ENCODE results near the gene CAGE1. TPM values are rescaled to one million over a fixed set of nuclear protein-coding genes. Genes with fewer than 3 reads are reported as not detected.

The CAGE1 gene
- total and polyA plus RNA-seq, 2 experiments from 2014 or later, result 0.07 TPM; not detected in 1

- Histone ChIP-seq H2AFZ (no peak overlapping the region), H3K27ac (ENCODE audit: low read depth) (no peak overlapping the region), H3K4me2 (no peak overlapping the region), H3K27me3 (ENCODE audit: insufficient read depth) (no peaks in the 10 kb centered on the region), H4K20me1 (replicated peaks; ENCODE audit: insufficient read depth) (peaks cover 5% of the 10 kb centered on the region), H3K36me3 (ENCODE audit: insufficient read depth) (peaks cover 62% of the 10 kb centered on the region), H3K4me1 (ENCODE audit: insufficient read depth) (no peaks in the 10 kb centered on the region), H3K9me2 (ENCODE audit: insufficient read depth) (no peaks in the 10 kb centered on the region), H3K4me3 (no peak overlapping the region), H3K79me2 (replicated peaks; ENCODE audit: insufficient read depth) (no peaks in the 10 kb centered on the region), H3F3A (replicated peaks; ENCODE audit: low read depth) (no peaks in the 10 kb centered on the region)
- H3K4me1 Mint-ChIP-seq, result no peaks in the 10 kb centered on the region
- ATAC-seq, result no peak
- no peak overlapping the region for H3K4me3 Mint-ChIP-seq
- TF ChIP-seq POLR2AphosphoS5 (IDR thresholded peaks at IDR 0.05; ENCODE audit: low read depth) (no peak), CTCF (conservative IDR thresholded peaks at IDR 0.05; ENCODE audit: low read depth in 2 of 2) (no peak), ZNF114 (CRISPR knock-in tag; IDR thresholded peaks at IDR 0.05) (no peak), JUNB (IDR thresholded peaks at IDR 0.05; ENCODE audit: unreplicated experiment) (no peak), EZH2 (IDR thresholded peaks at IDR 0.05; ENCODE audit: low read depth, unreplicated experiment) (no peak), REST (IDR thresholded peaks at IDR 0.05; ENCODE audit: unreplicated experiment) (no peak), STAT1 (IDR thresholded peaks at IDR 0.05; ENCODE audit: unreplicated experiment) (no peak), EZH2phosphoT487 (IDR thresholded peaks at IDR 0.05; ENCODE audit: unreplicated experiment) (no peak), ZNF462 (CRISPR knock-in tag; IDR thresholded peaks at IDR 0.05) (no peak), CREB1 (CRISPR knock-in tag; IDR thresholded peaks at IDR 0.05; ENCODE audit: low read depth) (no peak), ETS1 (IDR thresholded peaks at IDR 0.05) (no peak), NANOG (IDR thresholded peaks at IDR 0.05; ENCODE audit: borderline replicate concordance) (no peak), ZNF331 (CRISPR knock-in tag; IDR thresholded peaks at IDR 0.05; ENCODE audit: low read depth) (no peak)
- H3K27me3 Mint-ChIP-seq (ENCODE audit: insufficient read depth, low read depth, poor library complexity), result no peaks in the 10 kb centered on the region
- H3K9me3 Mint-ChIP-seq, result no peaks in the 10 kb centered on the region
- H3K27ac Mint-ChIP-seq, result no peak overlapping the region
- H3K36me3 Mint-ChIP-seq (ENCODE audit: low read depth), result peaks cover 72% of the 10 kb centered on the region
- no peak for DNase-seq (ENCODE audit: low spot score)
Observed at GRCh38 chr6:7410851-7411250, 21.3 kb upstream of the CAGE1 start.
